Measurements from ENCODE around the gene SIPA1L3.

DNA sequence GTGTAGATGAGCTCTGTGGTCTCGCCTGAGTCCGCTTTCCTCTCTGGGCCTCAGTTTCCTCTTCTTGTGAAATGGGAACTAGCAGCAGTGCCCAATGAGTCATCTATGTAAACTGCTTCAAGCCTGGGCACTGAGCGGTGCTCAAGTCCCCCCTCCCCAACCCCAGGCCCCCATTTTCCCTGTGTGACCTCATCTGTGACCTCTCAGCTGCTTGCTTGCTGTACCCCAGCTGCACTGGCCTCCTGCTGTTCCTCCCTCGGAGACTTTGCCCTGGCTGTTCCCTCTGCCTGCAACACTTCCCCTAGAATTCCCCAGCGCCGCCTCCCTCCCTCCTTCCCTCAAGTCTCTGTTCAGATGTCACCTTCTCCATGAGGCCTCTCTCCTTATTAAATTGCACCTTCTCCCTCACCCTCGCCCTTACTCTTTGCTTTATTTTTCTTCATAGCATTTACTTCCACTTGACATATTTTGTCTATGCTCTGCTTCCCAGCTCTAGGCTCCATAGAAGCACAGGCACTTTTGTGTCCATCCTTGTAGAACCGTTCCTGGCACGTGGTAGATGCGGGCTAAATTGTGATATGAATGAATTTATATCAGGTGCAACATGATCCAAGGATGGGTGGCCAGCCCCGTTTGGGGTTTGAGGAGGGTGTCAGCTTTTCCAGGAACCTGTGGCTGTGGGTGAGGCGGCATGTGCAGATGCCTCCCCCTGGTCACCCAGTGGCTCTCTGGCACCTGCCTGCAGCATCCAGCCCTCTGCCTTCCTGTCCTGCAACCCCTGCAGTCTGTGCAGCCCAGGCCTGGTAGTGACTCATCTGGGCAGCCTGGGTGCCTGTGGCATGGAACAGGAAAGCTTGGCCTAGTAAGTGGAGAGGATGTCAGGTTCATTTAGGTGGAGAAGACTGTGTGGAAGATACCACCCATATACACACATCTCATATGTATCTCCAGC is 26.3 kb downstream of the SIPA1L3 start:
- TF ChIP-seq CTCF (IDR thresholded peaks at IDR 0.05): no peak
- no peak for TF ChIP-seq POLR2A (IDR thresholded peaks at IDR 0.05)
